ENCODE measurements around the gene GPER1.

Gene GPER1

DNA sequence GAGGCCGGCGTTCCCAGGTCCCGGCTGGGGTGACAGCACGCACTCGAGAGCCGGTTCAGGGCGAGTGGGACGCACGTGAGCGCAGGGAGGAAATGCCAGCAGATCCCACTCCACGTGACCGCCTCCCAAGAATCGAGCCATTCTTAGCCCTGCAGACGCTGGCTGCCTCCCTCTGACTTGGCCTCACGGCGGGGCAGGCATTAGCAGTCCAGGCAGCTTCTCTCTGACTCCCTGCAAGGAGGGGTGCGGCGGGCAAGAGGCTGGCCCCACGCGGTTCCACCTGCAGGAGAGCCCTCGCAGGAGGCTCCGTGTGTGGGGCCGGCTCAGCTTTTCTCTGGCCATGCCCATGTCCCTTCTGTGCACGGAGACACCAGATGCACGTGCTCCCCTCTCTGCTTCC is 33.5 kb upstream of the GPER1 start:
- no peak for DNase-seq

GRCh38 chr7:1054861-1055450 is 33.0 kb upstream of the GPER1 start:
- no peak for DNase-seq

DNA sequence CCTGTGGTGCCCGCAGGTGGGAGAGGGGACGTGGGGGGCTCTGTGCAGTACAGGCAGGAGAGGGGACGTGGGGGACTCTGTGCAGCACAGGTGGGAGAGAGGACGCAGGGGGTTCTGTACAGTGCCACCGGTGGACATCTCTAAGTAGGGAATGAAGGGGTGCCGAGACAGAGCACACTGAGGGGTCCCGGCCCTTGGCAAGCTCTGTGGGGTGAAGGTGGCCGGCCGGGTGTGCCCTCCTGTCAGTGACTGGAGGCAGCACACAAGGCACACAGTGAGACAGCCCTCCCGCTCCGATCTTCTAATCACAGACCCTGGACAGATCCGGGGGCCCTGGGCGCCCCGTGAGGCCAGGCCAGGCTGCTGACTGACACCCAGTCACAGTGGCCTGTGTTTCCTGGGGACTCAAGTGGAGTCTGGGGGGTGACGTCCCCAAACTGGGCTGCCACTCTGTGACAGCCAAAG is 32.4 kb upstream of the GPER1 start:
- DNase-seq, result no peak

- DNase-seq, result no peak
Observed at GRCh38 chr7:1055956-1056784, 31.7 kb upstream of the GPER1 start.

- DNase-seq, result no peak
Observed at GRCh38 chr7:1056785-1057410, 31.0 kb upstream of the GPER1 start.

DNA sequence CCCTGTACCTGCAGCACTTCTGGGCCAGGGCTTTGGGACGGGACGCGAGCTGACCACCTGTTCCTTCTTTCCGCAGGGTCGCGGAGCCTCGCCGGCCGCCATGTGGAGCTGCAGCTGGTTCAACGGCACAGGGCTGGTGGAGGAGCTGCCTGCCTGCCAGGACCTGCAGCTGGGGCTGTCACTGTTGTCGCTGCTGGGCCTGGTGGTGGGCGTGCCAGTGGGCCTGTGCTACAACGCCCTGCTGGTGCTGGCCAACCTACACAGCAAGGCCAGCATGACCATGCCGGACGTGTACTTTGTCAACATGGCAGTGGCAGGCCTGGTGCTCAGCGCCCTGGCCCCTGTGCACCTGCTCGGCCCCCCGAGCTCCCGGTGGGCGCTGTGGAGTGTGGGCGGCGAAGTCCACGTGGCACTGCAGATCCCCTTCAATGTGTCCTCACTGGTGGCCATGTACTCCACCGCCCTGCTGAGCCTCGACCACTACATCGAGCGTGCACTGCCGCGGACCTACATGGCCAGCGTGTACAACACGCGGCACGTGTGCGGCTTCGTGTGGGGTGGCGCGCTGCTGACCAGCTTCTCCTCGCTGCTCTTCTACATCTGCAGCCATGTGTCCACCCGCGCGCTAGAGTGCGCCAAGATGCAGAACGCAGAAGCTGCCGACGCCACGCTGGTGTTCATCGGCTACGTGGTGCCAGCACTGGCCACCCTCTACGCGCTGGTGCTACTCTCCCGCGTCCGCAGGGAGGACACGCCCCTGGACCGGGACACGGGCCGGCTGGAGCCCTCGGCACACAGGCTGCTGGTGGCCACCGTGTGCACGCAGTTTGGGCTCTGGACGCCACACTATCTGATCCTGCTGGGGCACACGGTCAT is 30.3 kb upstream of the GPER1 start:
- no peak for DNase-seq

DNA sequence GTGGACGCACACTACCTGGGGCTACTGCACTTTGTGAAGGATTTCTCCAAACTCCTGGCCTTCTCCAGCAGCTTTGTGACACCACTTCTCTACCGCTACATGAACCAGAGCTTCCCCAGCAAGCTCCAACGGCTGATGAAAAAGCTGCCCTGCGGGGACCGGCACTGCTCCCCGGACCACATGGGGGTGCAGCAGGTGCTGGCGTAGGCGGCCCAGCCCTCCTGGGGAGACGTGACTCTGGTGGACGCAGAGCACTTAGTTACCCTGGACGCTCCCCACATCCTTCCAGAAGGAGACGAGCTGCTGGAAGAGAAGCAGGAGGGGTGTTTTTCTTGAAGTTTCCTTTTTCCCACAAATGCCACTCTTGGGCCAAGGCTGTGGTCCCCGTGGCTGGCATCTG is 29.6 kb upstream of the GPER1 start:
- no peak for DNase-seq

GRCh38 chr7:1058821-1059199 is 29.1 kb upstream of the GPER1 start:
- DNase-seq, result no peak

- DNase-seq, result no peak
Observed at GRCh38 chr7:1059200-1060091, 28.5 kb upstream of the GPER1 start.

GRCh38 chr7:1060315-1061072 is 27.4 kb upstream of the GPER1 start:
- no peak for DNase-seq

GRCh38 chr7:1061180-1061579 is 26.7 kb upstream of the GPER1 start:
- no peak for DNase-seq

- no peak for DNase-seq
Observed at GRCh38 chr7:1062296-1063294, 25.3 kb upstream of the GPER1 start.

DNA sequence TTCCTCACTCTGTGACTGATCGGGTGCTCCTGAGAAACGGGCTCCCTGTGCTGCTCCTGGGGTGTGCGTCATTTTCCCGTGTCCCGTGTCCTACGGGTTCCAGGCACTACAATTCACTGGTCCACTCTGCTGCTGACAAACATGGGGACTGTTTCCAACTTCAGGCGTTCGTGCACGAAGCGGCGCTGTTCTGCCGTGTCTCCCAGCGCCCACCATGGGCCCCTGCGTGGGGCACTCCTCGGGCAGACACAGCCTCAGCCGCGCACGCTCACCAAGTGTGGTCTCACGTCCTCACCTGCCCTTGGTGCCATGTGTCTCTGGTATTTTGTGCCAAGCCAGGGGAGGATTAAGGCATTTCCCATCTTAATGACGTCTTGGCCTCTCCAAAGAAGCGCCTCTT is 24.6 kb upstream of the GPER1 start:
- no peak for DNase-seq

DNA sequence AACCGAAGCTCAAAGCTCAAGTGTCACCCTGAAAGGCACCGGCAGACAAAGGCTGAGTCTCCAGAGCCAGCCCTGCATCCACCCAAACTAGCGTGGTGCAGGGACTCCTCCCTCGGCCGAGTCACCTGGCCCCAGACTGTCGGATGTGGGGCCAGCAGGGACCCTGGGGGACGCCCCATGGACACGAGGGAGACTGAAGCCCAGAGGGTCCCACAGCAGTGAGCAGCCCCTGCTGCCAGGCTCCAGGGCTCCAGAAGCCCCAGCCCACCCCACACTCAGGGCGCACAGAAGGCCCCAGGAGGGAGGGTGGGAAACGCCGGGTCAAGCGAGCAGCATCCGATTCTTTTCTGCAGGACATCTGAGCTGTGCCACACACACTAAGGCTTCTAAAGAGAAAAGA is 23.3 kb upstream of the GPER1 start:
- DNase-seq, result no peak

DNA sequence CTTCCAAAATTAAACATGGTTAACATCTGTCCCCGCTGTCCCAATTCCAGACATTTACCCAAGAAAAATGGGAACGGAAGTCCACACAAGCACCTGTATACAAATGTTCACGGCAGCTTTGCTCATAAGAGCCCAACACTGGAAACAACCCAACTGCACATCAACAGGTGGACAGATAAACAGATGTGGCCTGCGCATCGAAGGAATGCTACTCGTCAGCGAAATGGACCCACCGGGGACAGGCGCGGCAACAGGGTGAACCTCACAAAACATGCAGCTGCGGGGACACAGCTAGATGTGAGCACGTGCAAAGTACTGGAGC is 22.7 kb upstream of the GPER1 start:
- DNase-seq, result no peak

- DNase-seq, result no peak
Observed at GRCh38 chr7:1065585-1066241, 22.2 kb upstream of the GPER1 start.

DNA sequence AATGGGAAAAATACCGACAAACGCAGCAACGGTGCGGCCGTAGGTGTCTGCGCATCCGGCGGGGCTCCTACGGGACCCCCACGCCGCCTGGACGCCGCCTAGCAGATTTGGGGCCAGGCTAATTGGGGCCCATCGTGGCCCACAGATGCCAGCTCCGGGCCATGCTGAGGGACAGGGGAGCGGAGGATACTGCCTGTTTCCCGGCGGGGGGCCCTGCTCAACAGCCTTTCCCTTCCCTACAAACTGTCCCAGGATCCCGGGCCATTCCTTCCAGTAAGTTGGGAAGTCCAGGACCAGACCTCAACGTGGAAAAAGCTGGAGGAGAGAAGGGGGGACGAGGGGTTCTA is 21.7 kb upstream of the GPER1 start:
- DNase-seq, result no peak

GRCh38 chr7:1068013-1068412 is 19.9 kb upstream of the GPER1 start:
- no peak for DNase-seq

DNA sequence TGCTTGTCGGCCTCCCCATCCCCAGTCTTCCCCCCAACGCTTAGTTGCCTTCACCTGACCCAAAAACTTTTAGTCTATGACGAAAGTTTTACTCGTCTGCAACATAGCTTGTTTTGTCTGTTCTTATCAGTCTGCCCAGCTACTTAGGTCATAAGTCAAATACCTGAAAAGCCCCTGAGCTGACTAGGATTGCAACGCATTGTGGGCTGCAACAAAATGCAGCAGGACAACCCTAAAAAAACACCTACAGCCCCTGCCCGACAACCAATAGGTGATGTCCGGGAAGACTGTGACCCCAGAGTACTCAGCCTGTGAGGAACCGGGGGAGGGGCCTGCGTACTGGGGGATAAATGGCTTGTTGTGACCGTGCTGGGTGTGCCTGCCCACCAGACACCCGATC is 19.3 kb upstream of the GPER1 start:
- DNase-seq, result no peak

DNA sequence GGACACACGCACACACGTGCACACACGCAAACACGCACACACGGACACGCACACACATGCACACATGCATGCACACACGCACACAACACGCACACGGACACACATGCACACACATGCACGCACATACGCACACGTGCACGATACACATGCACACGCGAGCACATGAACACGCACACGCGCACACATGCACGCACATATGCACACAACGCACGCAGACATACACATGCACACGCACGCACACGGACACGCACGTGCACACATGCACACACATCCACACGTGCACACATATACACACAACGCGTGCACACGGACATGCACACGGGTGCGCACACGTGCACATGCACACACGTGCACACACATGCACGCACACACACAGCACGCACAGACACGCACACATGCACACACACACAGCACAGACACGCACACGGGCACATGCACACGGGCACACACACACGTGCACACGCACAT is 17.3 kb upstream of the GPER1 start:
- DNase-seq, result no peak

Data from SIG-M5 (cell line).